HepG2 (cell line): Measurements from ENCODE around the gene RAET1L. TPM values are rescaled to one million over a fixed set of nuclear protein-coding genes. Genes with fewer than 3 reads are reported as not detected.
A peak's percentile ranks its signal among the peaks of the same experiment; 100 is the strongest.

ENCODE experiments used
- BCL6 ChIP-seq: IDR thresholded peaks from 2 replicates; pipeline ENCODE4 v1.6.1; 2016; ENCODE audit warnings: missing genetic modification reagents, missing compliant biosample characterization
- HMGA1 ChIP-seq: sonication (generic); formaldehyde crosslinking; conservative IDR thresholded peaks from 2 replicates; pipeline ENCODE4 v1.4.0; 2020; ENCODE audit warnings: missing genetic modification reagents
- HOXA9 ChIP-seq: sonication (generic); formaldehyde crosslinking; IDR thresholded peaks from 2 replicates; pipeline ENCODE4 v1.8.1; 2022; ENCODE audit warnings: missing genetic modification reagents, mild to moderate bottlenecking, moderate library complexity, borderline replicate concordance
- KDM3A ChIP-seq: IDR thresholded peaks from 2 replicates; pipeline ENCODE4 v1.6.1; 2018; ENCODE audit warnings: low read depth, missing compliant biosample characterization
- NFAT5 ChIP-seq: sonication (generic); formaldehyde crosslinking; IDR thresholded peaks from 2 replicates; pipeline ENCODE4 v1.4.0; 2020; ENCODE audit warnings: missing genetic modification reagents
- NFE2 ChIP-seq: sonication (generic); formaldehyde crosslinking; IDR thresholded peaks from 2 replicates; pipeline ENCODE4 v1.4.0; 2020; ENCODE audit warnings: missing genetic modification reagents
- PRPF4 ChIP-seq: fragments of 200-400 bp; formaldehyde crosslinking; IDR thresholded peaks from 2 replicates; pipeline ENCODE4 v1.6.1; 2016; ENCODE audit warnings: low read length, low read depth; ENCODE audit not compliant: poor library complexity, severe bottlenecking
- YY1 ChIP-seq: IDR thresholded peaks from 2 replicates; pipeline ENCODE4 v1.6.1; 2011; ENCODE audit warnings: low read length, low read depth, moderate library complexity, mild to moderate bottlenecking; ENCODE audit not compliant: insufficient read depth, insufficient replicate concordance
- ZFP82 ChIP-seq: sonication (generic); formaldehyde crosslinking; IDR thresholded peaks from 2 replicates; pipeline ENCODE4 v1.5.1; 2020; ENCODE audit warnings: mild to moderate bottlenecking, missing genetic modification reagents, borderline replicate concordance
- ZKSCAN1 ChIP-seq: fragments of 150-350 bp; IDR thresholded peaks from 2 replicates; pipeline ENCODE4 v1.6.1; 2014; ENCODE audit warnings: low read length
- ZNF20 ChIP-seq: sonication (generic); formaldehyde crosslinking; IDR thresholded peaks from 2 replicates; pipeline ENCODE4 v1.4.0; 2020; ENCODE audit warnings: mild to moderate bottlenecking, moderate library complexity, missing genetic modification reagents
- ZNF276 ChIP-seq: sonication (generic); formaldehyde crosslinking; IDR thresholded peaks from 2 replicates; pipeline ENCODE4 v1.4.0; 2020; ENCODE audit warnings: mild to moderate bottlenecking, low read depth, missing genetic modification reagents
- ZNF354B ChIP-seq: sonication (generic); formaldehyde crosslinking; IDR thresholded peaks from 2 replicates; pipeline ENCODE4 v1.8.0; 2022; ENCODE audit warnings: mild to moderate bottlenecking, missing genetic modification reagents
- ZNF619 ChIP-seq: sonication (generic); formaldehyde crosslinking; IDR thresholded peaks from 2 replicates; pipeline ENCODE4 v1.4.0; 2020; ENCODE audit warnings: mild to moderate bottlenecking, missing genetic modification reagents
- ZNF788 ChIP-seq: sonication (generic); formaldehyde crosslinking; IDR thresholded peaks from 2 replicates; pipeline ENCODE4 v1.5.0; 2020; ENCODE audit warnings: mild to moderate bottlenecking, missing genetic modification reagents, borderline replicate concordance
- polyA plus RNA-seq, 8 experiments: library from polyadenylated mRNA; depleted of rRNA in 3 of 8; stranded (reverse) in 7 of 8; unstranded in 1 of 8; fragments of >200 nt; fragmentation: Illumina TruSeq in 4 of 8; extraction: Trizol in 4 of 8; gene quantifications; 2 replicates each; pipeline versions ENCODE4 v1.2.1 to v1.2.3, GENCODE V29; 2011 to 2016; ENCODE audit warnings: low read depth in 4 of 8, missing spikeins in 1 of 8, mixed read lengths in 1 of 8; ENCODE audit not compliant: insufficient read depth in 1 of 8
- total RNA-seq, 5 experiments: library from RNA; depleted of rRNA; stranded (reverse); fragments of >200 nt; fragmentation: Illumina TruSeq; extraction: Trizol; gene quantifications; 2 replicates each; pipeline ENCODE4 v1.2.3, GENCODE V29; 2016; ENCODE audit warnings: low read depth in 1 of 5
- TF ChIP-seq, protein P1 (sequence below): sonication (generic); formaldehyde crosslinking; IDR thresholded peaks from 2 replicates; pipeline ENCODE4 v1.8.1; 2022; ENCODE audit warnings: low read depth, mild to moderate bottlenecking, missing genetic modification reagents
- TF ChIP-seq, protein P2 (sequence below): sonication (generic); formaldehyde crosslinking; IDR thresholded peaks from 2 replicates; pipeline ENCODE4 v1.4.0; 2020; ENCODE audit warnings: missing genetic modification reagents

The RAET1L gene
- total and polyA plus RNA-seq, 2 of the 13 experiments (the other 11 are each of a cell fraction or from before 2014, with no cell fraction given) = not detected

- no peak for TF ChIP-seq ZNF276 (CRISPR knock-in tag)
- TF ChIP-seq PRPF4 = no peak
- TF ChIP-seq NFE2 (CRISPR knock-in tag) = no peak
- peak; percentile 60; the same call in 1 of the 2 replicates for TF ChIP-seq ZNF788
- peak; percentile 28; the same call in 1 of the 2 replicates for TF ChIP-seq NFAT5 (CRISPR knock-in tag)
- TF ChIP-seq ZNF20 (CRISPR knock-in tag) = no peak
- TF ChIP-seq, protein P1, sequence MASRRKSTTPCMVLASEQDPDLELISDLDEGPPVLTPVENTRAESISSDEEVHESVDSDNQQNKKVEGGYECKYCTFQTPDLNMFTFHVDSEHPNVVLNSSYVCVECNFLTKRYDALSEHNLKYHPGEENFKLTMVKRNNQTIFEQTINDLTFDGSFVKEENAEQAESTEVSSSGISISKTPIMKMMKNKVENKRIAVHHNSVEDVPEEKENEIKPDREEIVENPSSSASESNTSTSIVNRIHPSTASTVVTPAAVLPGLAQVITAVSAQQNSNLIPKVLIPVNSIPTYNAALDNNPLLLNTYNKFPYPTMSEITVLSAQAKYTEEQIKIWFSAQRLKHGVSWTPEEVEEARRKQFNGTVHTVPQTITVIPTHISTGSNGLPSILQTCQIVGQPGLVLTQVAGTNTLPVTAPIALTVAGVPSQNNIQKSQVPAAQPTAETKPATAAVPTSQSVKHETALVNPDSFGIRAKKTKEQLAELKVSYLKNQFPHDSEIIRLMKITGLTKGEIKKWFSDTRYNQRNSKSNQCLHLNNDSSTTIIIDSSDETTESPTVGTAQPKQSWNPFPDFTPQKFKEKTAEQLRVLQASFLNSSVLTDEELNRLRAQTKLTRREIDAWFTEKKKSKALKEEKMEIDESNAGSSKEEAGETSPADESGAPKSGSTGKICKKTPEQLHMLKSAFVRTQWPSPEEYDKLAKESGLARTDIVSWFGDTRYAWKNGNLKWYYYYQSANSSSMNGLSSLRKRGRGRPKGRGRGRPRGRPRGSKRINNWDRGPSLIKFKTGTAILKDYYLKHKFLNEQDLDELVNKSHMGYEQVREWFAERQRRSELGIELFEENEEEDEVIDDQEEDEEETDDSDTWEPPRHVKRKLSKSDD (CRISPR knock-in tag) = peak; percentile 78; the same call in 1 of the 2 replicates
- TF ChIP-seq BCL6 (CRISPR knock-in tag) = no peak
- TF ChIP-seq YY1 = no peak
- no peak for TF ChIP-seq ZNF354B
- peak; percentile 37; the same call in 1 of the 2 replicates for TF ChIP-seq ZNF619 (CRISPR knock-in tag)
- no peak for TF ChIP-seq HOXA9
- TF ChIP-seq ZKSCAN1 = no peak
- no peak for TF ChIP-seq HMGA1 (CRISPR knock-in tag)
- no peak for TF ChIP-seq ZFP82 (CRISPR knock-in tag)
- TF ChIP-seq, protein P2, sequence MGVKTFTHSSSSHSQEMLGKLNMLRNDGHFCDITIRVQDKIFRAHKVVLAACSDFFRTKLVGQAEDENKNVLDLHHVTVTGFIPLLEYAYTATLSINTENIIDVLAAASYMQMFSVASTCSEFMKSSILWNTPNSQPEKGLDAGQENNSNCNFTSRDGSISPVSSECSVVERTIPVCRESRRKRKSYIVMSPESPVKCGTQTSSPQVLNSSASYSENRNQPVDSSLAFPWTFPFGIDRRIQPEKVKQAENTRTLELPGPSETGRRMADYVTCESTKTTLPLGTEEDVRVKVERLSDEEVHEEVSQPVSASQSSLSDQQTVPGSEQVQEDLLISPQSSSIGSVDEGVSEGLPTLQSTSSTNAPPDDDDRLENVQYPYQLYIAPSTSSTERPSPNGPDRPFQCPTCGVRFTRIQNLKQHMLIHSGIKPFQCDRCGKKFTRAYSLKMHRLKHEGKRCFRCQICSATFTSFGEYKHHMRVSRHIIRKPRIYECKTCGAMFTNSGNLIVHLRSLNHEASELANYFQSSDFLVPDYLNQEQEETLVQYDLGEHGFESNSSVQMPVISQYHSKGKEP (CRISPR knock-in tag) = no peak
- peak; percentile 79; the same call in 1 of the 2 replicates for TF ChIP-seq KDM3A (CRISPR knock-in tag)
These were observed 20.3 kb downstream of the RAET1L start (continued) for GRCh38 chr6:150004783-150005717.
